A549 (cell line): ENCODE measurements around the gene MAPT. TPM values are rescaled to one million over a fixed set of nuclear protein-coding genes. Genes with fewer than 3 reads are reported as not detected.

Experiments
- ATAC-seq, 2 experiments: fragments of 200-7000 bp in 1 of 2; fragments of >200 bp in 1 of 2; cut with Nextera tagmentation in 1 of 2; cut with Tn5 transposase in 1 of 2; 3 replicates each; pipeline versions ENCODE4 v1.8.0 to v1.9.1; 2018 to 2020; ENCODE audit warnings: mild to moderate bottlenecking in 1 of 2, moderate library complexity in 1 of 2
- CTCF ChIA-PET: fragments of 300-600 bp; sonication (Branson Sonifier 250); formaldehyde crosslinking; extraction: SDS; loops from one replicate; lab custom pipeline; 2021; ENCODE audit warnings: antibody characterized with exemption, inconsistent platforms; lab: Yijun Ruan, JAX
- POLR2A ChIA-PET: fragments of 350-600 bp; formaldehyde crosslinking; extraction: SDS; loops from one replicate; lab custom pipeline; 2021; ENCODE audit warnings: antibody characterized with exemption, inconsistent platforms; lab: Yijun Ruan, JAX
- DNase-seq, 2 experiments: peaks; one replicate each; pipeline versions ENCODE4 v3.0.0 to v3.0.0-alpha.2; 2011 to 2016; ENCODE audit warnings: low read depth in 1 of 2, low spot score in 1 of 2
- FAIRE-seq: peaks from 2 replicates; lab custom pipeline; 2011; peaks lifted over from hg19 to GRCh38; lab: Jason Lieb, UNC
- H3K27ac ChIP-seq, 2 experiments: fragments of >200 bp; sonication (Bioruptor Twin); formaldehyde crosslinking; 3 replicates each; pipeline ENCODE4 v1.5.1; 2016 to 2017
- H3K4me1 ChIP-seq: fragments of >200 bp; sonication (Bioruptor Twin); formaldehyde crosslinking; 3 replicates; pipeline ENCODE4 v1.6.1; 2016
- H3K4me2 ChIP-seq: fragments of >200 bp; sonication (Bioruptor Twin); formaldehyde crosslinking; 3 replicates; pipeline ENCODE4 v1.6.1; 2016
- H3K4me3 ChIP-seq: fragments of >200 bp; sonication (Bioruptor Twin); formaldehyde crosslinking; 3 replicates; pipeline ENCODE4 v1.5.1; 2016
- H3K9me3 ChIP-seq: fragments of >200 bp; sonication (Bioruptor Twin); formaldehyde crosslinking; 3 replicates; pipeline ENCODE4 v1.6.1; 2016
- CBX2 ChIP-seq: fragments of 200-600 bp; sonication (generic); IDR thresholded peaks from 2 replicates; pipeline ENCODE4 v1.6.1; 2016; ENCODE audit warnings: low read depth, mild to moderate bottlenecking, borderline replicate concordance
- CEBPB ChIP-seq, 2 experiments: fragments of >200 bp in 1 of 2; sonication (Bioruptor Twin) in 1 of 2; formaldehyde crosslinking in 1 of 2; IDR thresholded peaks; 2 replicates each; pipeline ENCODE4 v1.6.1; 2012 to 2016
- CHD4 ChIP-seq: fragments of 200-600 bp; sonication (generic); IDR thresholded peaks from 2 replicates; pipeline ENCODE4 v1.6.1; 2016; ENCODE audit warnings: antibody characterized with exemption, mild to moderate bottlenecking, borderline replicate concordance
- EP300 ChIP-seq, 2 experiments: fragments of >200 bp; sonication (Bioruptor Twin); formaldehyde crosslinking; IDR thresholded peaks; 2 replicates in 1 of 2; 3 replicates in 1 of 2; pipeline ENCODE4 v1.6.1; 2016 to 2017
- ESRRA ChIP-seq: fragments of 150-350 bp; IDR thresholded peaks from 2 replicates; pipeline ENCODE4 v1.6.1; 2014; ENCODE audit warnings: mild to moderate bottlenecking, low read length, borderline replicate concordance
- FOSB ChIP-seq: fragments of 250-450 bp; sonication (Bioruptor Pico); IDR thresholded peaks from 2 replicates; pipeline ENCODE4 v1.5.0; 2020; ENCODE audit warnings: mild to moderate bottlenecking, moderate library complexity
- FOSL2 ChIP-seq, 2 experiments: fragments of 450-650 bp in 1 of 2; fragments of >200 bp in 1 of 2; sonication (Bioruptor Twin) in 1 of 2; formaldehyde crosslinking; IDR thresholded peaks; 2 replicates each; pipeline versions ENCODE4 v1.5.0 to v1.6.1; 2016 to 2020; ENCODE audit warnings: mild to moderate bottlenecking in 1 of 2, moderate library complexity in 1 of 2
- HMGXB4 ChIP-seq: fragments of 250-450 bp; sonication (Bioruptor Pico); IDR thresholded peaks from 2 replicates; pipeline ENCODE4 v1.5.0; 2021; ENCODE audit warnings: mild to moderate bottlenecking, moderate library complexity, borderline replicate concordance
- HOXA7 ChIP-seq: fragments of 250-450 bp; sonication (Bioruptor Pico); IDR thresholded peaks from 2 replicates; pipeline ENCODE4 v1.5.0; 2020; ENCODE audit warnings: mild to moderate bottlenecking, moderate library complexity
- NR3C1 ChIP-seq: fragments of >200 bp; sonication (Bioruptor Twin); formaldehyde crosslinking; IDR thresholded peaks from 3 replicates; pipeline ENCODE4 v1.6.1; 2017
- POLR2AphosphoS2 ChIP-seq: conservative IDR thresholded peaks from 2 replicates; pipeline ENCODE4 v1.6.1; 2012; ENCODE audit warnings: low read length, improper control_type of control experiment, inconsistent platforms
- RAD21 ChIP-seq, 2 experiments: fragments of >200 bp in 1 of 2; sonication (Bioruptor Twin) in 1 of 2; formaldehyde crosslinking in 1 of 2; IDR thresholded peaks in 1 of 2; conservative IDR thresholded peaks in 1 of 2; 2 replicates in 1 of 2; 3 replicates in 1 of 2; pipeline ENCODE4 v1.6.1; 2012 to 2018; ENCODE audit warnings: inconsistent platforms in 1 of 2
- RARB ChIP-seq: fragments of 250-450 bp; sonication (Bioruptor Pico); IDR thresholded peaks from 2 replicates; pipeline ENCODE4 v1.8.0; 2021; ENCODE audit warnings: mild to moderate bottlenecking, moderate library complexity
- RFX5 ChIP-seq: fragments of 450-650 bp; IDR thresholded peaks from 2 replicates; pipeline ENCODE4 v1.7.1; 2014; ENCODE audit warnings: antibody characterized with exemption, mild to moderate bottlenecking, moderate library complexity
- SMC3 ChIP-seq: fragments of >200 bp; sonication (Bioruptor Twin); formaldehyde crosslinking; IDR thresholded peaks from 3 replicates; pipeline ENCODE4 v1.6.1; 2018; ENCODE audit warnings: inconsistent platforms
- TFCP2L1 ChIP-seq: fragments of 250-450 bp; sonication (Bioruptor Pico); IDR thresholded peaks from 2 replicates; pipeline ENCODE4 v1.5.0; 2021; ENCODE audit warnings: mild to moderate bottlenecking
- TP53 ChIP-seq: fragments of 250-450 bp; sonication (Bioruptor Pico); IDR thresholded peaks from 2 replicates; pipeline ENCODE4 v1.5.0; 2021; ENCODE audit warnings: mild to moderate bottlenecking, moderate library complexity
- ZFP36 ChIP-seq: fragments of 450-650 bp; IDR thresholded peaks from 2 replicates; pipeline ENCODE4 v1.6.1; 2014; ENCODE audit warnings: borderline replicate concordance; ENCODE audit not compliant: partially characterized antibody
- ZNF302 ChIP-seq: fragments of 250-450 bp; sonication (Bioruptor Pico); IDR thresholded peaks from 2 replicates; pipeline ENCODE4 v1.9.0; 2021; ENCODE audit warnings: inconsistent platforms, mild to moderate bottlenecking, moderate library complexity
- WGBS: methylation state at CpG from one replicate; pipeline ENCODE4 v1.1.6; 2017; ENCODE audit errors: missing lambda C conversion rate; 5-methylcytosine and 5-hydroxymethylcytosine counted together
- polyA plus RNA-seq, 4 experiments: library from polyadenylated mRNA; depleted of rRNA in 3 of 4; stranded (reverse); fragments of >200 nt; fragmentation: RNase III in 1 of 4; extraction: RNeasy Plus Mini Kit Qiagen cat#74134 plus additional on column Dnase treatment in 1 of 4; gene quantifications; 2 replicates in 3 of 4; 3 replicates in 1 of 4; pipeline ENCODE4 v1.2.3, GENCODE V29; 2011 to 2017
- TF ChIP-seq, protein P1 (sequence below): fragments of >200 bp; sonication (Bioruptor Twin); formaldehyde crosslinking; IDR thresholded peaks from 2 replicates; pipeline ENCODE4 v1.6.1; 2016

Gene MAPT
- polyA plus RNA-seq, 2 of the 4 experiments (the other 2 are of a cell fraction), result 1.2 to 1.6 TPM

DNA sequence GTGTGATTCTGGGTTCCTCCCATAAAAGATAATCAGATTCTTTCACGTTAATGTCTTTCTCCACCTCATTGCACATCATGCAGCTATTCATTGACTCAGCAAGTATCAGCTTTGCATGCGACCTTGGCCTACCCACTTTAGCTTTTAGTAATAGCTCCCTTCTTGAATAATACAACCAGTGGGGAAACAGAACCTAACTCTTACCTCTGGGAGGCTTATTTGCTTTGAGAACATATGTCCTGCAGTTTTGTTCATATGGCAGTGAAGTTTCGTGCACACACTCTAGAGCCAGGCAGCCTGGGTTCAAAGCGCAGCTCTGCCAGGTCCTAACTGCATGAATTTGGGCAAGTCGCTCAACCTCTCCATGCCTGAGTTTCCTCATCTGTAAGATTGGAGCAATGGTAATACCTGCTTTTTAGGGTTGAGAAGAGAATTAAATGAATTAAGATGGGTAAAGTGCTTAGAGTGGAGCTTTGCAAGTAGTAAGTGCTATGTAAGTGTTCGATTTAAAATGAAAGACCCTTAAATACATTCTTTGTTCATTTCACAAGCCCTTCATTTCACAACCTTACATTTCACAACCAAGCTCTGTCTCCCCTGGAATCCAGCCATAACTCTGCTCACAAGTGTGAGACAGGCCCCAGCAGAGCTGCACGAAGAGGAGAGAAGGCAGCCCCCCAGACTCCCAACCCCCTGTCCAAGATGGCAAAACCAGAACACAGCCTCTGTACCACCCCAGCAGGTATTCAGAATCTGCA is 29.3 kb downstream of the MAPT start:
- ChIA-PET POLR2A (interaction anchor here (0.5 to 1.0 kb wide), 2 partner anchors 25 to 1141 kb away, joined by 3 read pairs; no protein-coding TSS in a partner anchor), CTCF (interaction anchor here (1.1 to 1.5 kb wide), 5 partner anchors 8 to 256 kb away, joined by 3 to 9 read pairs (median 4); no protein-coding TSS in a partner anchor)
- 0 out of 6 replicates have a peak overlapping the region, but pooled peaks of 1 of the 2 experiments have one; percentile 9 for H3K27ac ChIP-seq
- TF ChIP-seq RAD21 (conservative IDR thresholded peaks at IDR 0.05 in 1 of 2, IDR thresholded peaks at IDR 0.05 in 1 of 2), result no peak
- no peak for TF ChIP-seq POLR2AphosphoS2
- TF ChIP-seq RFX5, result no peak
- TF ChIP-seq NR3C1, result no peak
- no peak for TF ChIP-seq TFCP2L1 (CRISPR knock-in tag)
- TF ChIP-seq, protein P1, sequence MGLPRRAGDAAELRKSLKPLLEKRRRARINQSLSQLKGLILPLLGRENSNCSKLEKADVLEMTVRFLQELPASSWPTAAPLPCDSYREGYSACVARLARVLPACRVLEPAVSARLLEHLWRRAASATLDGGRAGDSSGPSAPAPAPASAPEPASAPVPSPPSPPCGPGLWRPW, result peak; percentile 28; the same call in 1 of the 2 replicates
- no peak for TF ChIP-seq ZFP36
- TF ChIP-seq CBX2, result no peak
- TF ChIP-seq CEBPB (IDR thresholded peaks at IDR 0.05), result peak; percentile 49 to 52; a peak in 3 of 4 replicates
- TF ChIP-seq TP53 (CRISPR knock-in tag), result no peak
- H3K4me2 ChIP-seq, result no peak overlapping the region
- FAIRE-seq, result peak; percentile 36
- H3K9me3 ChIP-seq, result no peaks in the 10 kb centered on the region
- ATAC-seq, result no peak; a peak in 1 of 6 replicates
- H3K4me1 ChIP-seq, result peaks cover 11% of the 10 kb centered on the region; the same call in 2 of the 3 replicates
- WGBS, result 61% methylated on average over 7 of the region's 7 CpGs
- no peak overlapping the region for H3K4me3 ChIP-seq
- DNase-seq, result no peak

GRCh38 chr17:45924332-45924820 is 30.0 kb downstream of the MAPT start:
- ChIA-PET CTCF (interaction anchor here (1.1 to 1.5 kb wide), 3 partner anchors 10 to 257 kb away, joined by 3 to 9 read pairs (median 3); no protein-coding TSS in a partner anchor), POLR2A (interaction anchor here (0.5 to 1.0 kb wide), 2 partner anchors 25 to 1141 kb away, joined by 3 read pairs; no protein-coding TSS in a partner anchor)
- Histone ChIP-seq H3K4me3 (no peak overlapping the region), H3K4me2 (no peak overlapping the region), H3K9me3 (no peaks in the 10 kb centered on the region), H3K27ac (0 out of 6 replicates have a peak overlapping the region, but pooled peaks of 1 of the 2 experiments have one; percentile 9), H3K4me1 (peaks cover 11% of the 10 kb centered on the region; the same call in 2 of the 3 replicates)
- DNase-seq, result no peak
- FAIRE-seq, result no peak
- WGBS, result 74% methylated on average over 10 of the region's 10 CpGs
- no peak for ATAC-seq
- TF ChIP-seq RAD21 (conservative IDR thresholded peaks at IDR 0.05 in 1 of 2, IDR thresholded peaks at IDR 0.05 in 1 of 2), result no peak
- no peak for TF ChIP-seq RARB (CRISPR knock-in tag)
- no peak for TF ChIP-seq HOXA7 (CRISPR knock-in tag)
- no peak for TF ChIP-seq FOSB (CRISPR knock-in tag)
- TF ChIP-seq NR3C1, result no peak
- TF ChIP-seq SMC3, result no peak
- TF ChIP-seq ZNF302 (CRISPR knock-in tag), result no peak
- TF ChIP-seq TP53 (CRISPR knock-in tag), result no peak
- no peak for TF ChIP-seq CHD4
- TF ChIP-seq FOSL2 (IDR thresholded peaks at IDR 0.05), result no peak
- no peak for TF ChIP-seq FOSL2 (CRISPR knock-in tag; IDR thresholded peaks at IDR 0.05)
- no peak for TF ChIP-seq HMGXB4 (CRISPR knock-in tag)
- TF ChIP-seq EP300 (IDR thresholded peaks at IDR 0.05), result no peak
- TF ChIP-seq ESRRA, result no peak
